Thyroid gland (tissue), 4 donors: Measurements from ENCODE around the gene SLC13A3.

Experiments used
- CTCF ChIP-seq, 6 experiments: fragments of 200-600 bp in 3 of 6; fragments of 450-650 bp in 3 of 6; sonication (generic) in 3 of 6; IDR thresholded peaks; one replicate each; pipeline ENCODE4 v1.5.1; 2016 to 2019; ENCODE audit warnings: antibody characterized with exemption in 6 of 6, mild to moderate bottlenecking in 2 of 6, inconsistent platforms in 1 of 6, moderate library complexity in 1 of 6
- POLR2A ChIP-seq, 2 donors: fragments of 450-650 bp; IDR thresholded peaks; one replicate each; pipeline ENCODE4 v1.6.1; 2017; ENCODE audit warnings: antibody characterized with exemption in 2 of 2, mild to moderate bottlenecking in 2 of 2, moderate library complexity in 1 of 2

- TF ChIP-seq CTCF (IDR thresholded peaks at IDR 0.05) (no peak), POLR2A (IDR thresholded peaks at IDR 0.05) (no peak)
Measured at GRCh38 chr20:46690219-46691106, 39.2 kb upstream of the SLC13A3 start.
